Sigmoid colon (tissue), 7 donors: ENCODE measurements around the gene TOX3. TPM values are rescaled to one million over a fixed set of nuclear protein-coding genes. Genes with fewer than 3 reads are reported as not detected.

Source experiments
- DNase-seq: peaks from one replicate; pipeline ENCODE4 v3.0.0-alpha.2; 2019
- H3K27ac ChIP-seq, 4 donors: fragments of 200-600 bp; sonication (generic); one replicate each; pipeline ENCODE4 v1.5.1; 2016 to 2019; ENCODE audit warnings: mild to moderate bottlenecking in 1 of 4
- H3K27me3 ChIP-seq, 3 donors: fragments of 200-600 bp; sonication (generic); one replicate each; pipeline ENCODE4 v1.5.1; 2019; ENCODE audit warnings: mild to moderate bottlenecking in 1 of 3
- H3K36me3 ChIP-seq, 4 donors: fragments of 200-600 bp; sonication (generic); one replicate each; pipeline ENCODE4 v1.5.1; 2016 to 2019
- H3K4me1 ChIP-seq, 4 donors: fragments of 200-600 bp; sonication (generic); one replicate each; pipeline ENCODE4 v1.5.1; 2017 to 2019
- H3K4me3 ChIP-seq, 4 donors: fragments of 200-600 bp; sonication (generic); one replicate each; pipeline ENCODE4 v1.5.1; 2017 to 2019; ENCODE audit warnings: mild to moderate bottlenecking in 2 of 4, moderate library complexity in 1 of 4
- H3K9me3 ChIP-seq, 4 donors: fragments of 200-600 bp in 3 of 4; sonication (generic) in 3 of 4; one replicate each; pipeline versions ENCODE4 v1.5.1 to v1.6.1; 2013 to 2019
- EP300 ChIP-seq, 4 donors: sonication (generic); formaldehyde crosslinking; IDR thresholded peaks; one replicate each; pipeline ENCODE4 v1.6.1; 2017; ENCODE audit warnings: antibody characterized with exemption in 4 of 4
- POLR2A ChIP-seq, 2 donors: fragments of 450-650 bp; IDR thresholded peaks; one replicate each; pipeline ENCODE4 v1.6.1; 2016; ENCODE audit warnings: antibody characterized with exemption in 2 of 2, mild to moderate bottlenecking in 2 of 2, moderate library complexity in 2 of 2
- POLR2AphosphoS5 ChIP-seq, 4 donors: sonication (generic); formaldehyde crosslinking; IDR thresholded peaks; one replicate each; pipeline ENCODE4 v1.6.1; 2017; ENCODE audit warnings: antibody characterized with exemption in 4 of 4
- WGBS, 2 donors: extraction: QIAGEN DNeasy Blood & Tissue Kit; methylation state at CpG; one replicate each; pipeline ENCODE4 v1.1.7; 2013; 5-methylcytosine and 5-hydroxymethylcytosine counted together
- intact Hi-C: fragments of 100-400 bp; cut with DNase I; formaldehyde crosslinking; loops from one replicate; pipeline ENCODE4 v1.15.1; 2023
- polyA plus RNA-seq, 3 donors: library from polyadenylated mRNA; stranded (reverse); fragments of 200-250 nt; gene quantifications; one replicate each; pipeline ENCODE4 v1.2.3, GENCODE V29; 2013
- total RNA-seq, 4 donors: library from RNA; depleted of rRNA; stranded (reverse); fragments of >200 nt; gene quantifications; one replicate each; pipeline ENCODE4 v1.1.0, GENCODE V29; 2016
- TF ChIP-seq, protein P1 (sequence below), 4 experiments: fragments of 450-650 bp in 3 of 4; fragments of 200-600 bp in 1 of 4; IDR thresholded peaks; one replicate each; pipeline ENCODE4 v1.5.1; 2016 to 2019; ENCODE audit warnings: antibody characterized with exemption in 4 of 4, mild to moderate bottlenecking in 3 of 4, moderate library complexity in 2 of 4
- donor health status: healthy with polysubstance abuse.
- donor health status: Bipolar disorder and iron deficiency.
- donor health status: healthy.

Gene TOX3
- total and polyA plus RNA-seq, 7 donors = 0.28 to 18.0 (median 7.1) TPM; not detected in 1

DNA sequence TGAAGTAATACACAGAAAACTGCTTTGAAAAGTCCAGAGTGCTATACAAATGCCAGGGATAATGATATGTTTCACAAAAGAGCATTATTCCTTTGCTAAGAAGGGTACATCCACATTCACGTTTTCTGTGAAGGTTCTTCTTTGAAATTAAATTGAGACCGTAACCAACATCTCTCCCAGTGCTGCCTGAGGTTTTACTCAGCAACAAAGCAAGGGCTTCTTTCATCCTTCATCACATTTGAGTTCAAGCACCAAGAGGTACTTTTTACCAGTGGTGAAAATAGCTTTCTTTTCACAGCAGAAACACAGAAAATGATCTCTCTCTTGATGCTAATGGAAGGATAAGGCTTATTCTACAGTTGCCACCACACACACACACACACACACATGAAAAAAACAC lies 113.3 kb downstream of the TOX3 start:
- H3K27me3 ChIP-seq = no peaks in the 10 kb centered on the region
- DNase-seq = no peak
- 50 to 70% methylated on average over 2 of the region's 2 CpGs for WGBS, 2 donors
- no peaks in the 10 kb centered on the region for H3K4me1 ChIP-seq
- intact Hi-C loops = no loop called here
- no peak overlapping the region for H3K4me3 ChIP-seq
- no peaks in the 10 kb centered on the region for H3K36me3 ChIP-seq
- TF ChIP-seq EP300 (IDR thresholded peaks at IDR 0.05) (no peak), POLR2A (IDR thresholded peaks at IDR 0.05) (no peak), POLR2AphosphoS5 (IDR thresholded peaks at IDR 0.05) (no peak)
- TF ChIP-seq, protein P1, sequence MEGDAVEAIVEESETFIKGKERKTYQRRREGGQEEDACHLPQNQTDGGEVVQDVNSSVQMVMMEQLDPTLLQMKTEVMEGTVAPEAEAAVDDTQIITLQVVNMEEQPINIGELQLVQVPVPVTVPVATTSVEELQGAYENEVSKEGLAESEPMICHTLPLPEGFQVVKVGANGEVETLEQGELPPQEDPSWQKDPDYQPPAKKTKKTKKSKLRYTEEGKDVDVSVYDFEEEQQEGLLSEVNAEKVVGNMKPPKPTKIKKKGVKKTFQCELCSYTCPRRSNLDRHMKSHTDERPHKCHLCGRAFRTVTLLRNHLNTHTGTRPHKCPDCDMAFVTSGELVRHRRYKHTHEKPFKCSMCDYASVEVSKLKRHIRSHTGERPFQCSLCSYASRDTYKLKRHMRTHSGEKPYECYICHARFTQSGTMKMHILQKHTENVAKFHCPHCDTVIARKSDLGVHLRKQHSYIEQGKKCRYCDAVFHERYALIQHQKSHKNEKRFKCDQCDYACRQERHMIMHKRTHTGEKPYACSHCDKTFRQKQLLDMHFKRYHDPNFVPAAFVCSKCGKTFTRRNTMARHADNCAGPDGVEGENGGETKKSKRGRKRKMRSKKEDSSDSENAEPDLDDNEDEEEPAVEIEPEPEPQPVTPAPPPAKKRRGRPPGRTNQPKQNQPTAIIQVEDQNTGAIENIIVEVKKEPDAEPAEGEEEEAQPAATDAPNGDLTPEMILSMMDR (IDR thresholded peaks at IDR 0.05) = no peak
- no peak overlapping the region for H3K27ac ChIP-seq
- H3K9me3 ChIP-seq = no peaks in the 10 kb centered on the region

- TF ChIP-seq, protein P1 (IDR thresholded peaks at IDR 0.05) = no peak
- TF ChIP-seq EP300 (IDR thresholded peaks at IDR 0.05) = no peak
- no peak for TF ChIP-seq POLR2A (IDR thresholded peaks at IDR 0.05)
- no peak for TF ChIP-seq POLR2AphosphoS5 (IDR thresholded peaks at IDR 0.05)
- Histone ChIP-seq H3K4me1 (peaks cover 0 to 10% (median 4%) of the 10 kb centered on the region in 4 donors), H3K27ac (no peak overlapping the region), H3K27me3 (no peaks in the 10 kb centered on the region), H3K36me3 (no peaks in the 10 kb centered on the region), H3K9me3 (no peaks in the 10 kb centered on the region), H3K4me3 (no peak overlapping the region)
- no peak for DNase-seq
- intact Hi-C loops = no loop called here
- 97% methylated on average over 2 of the region's 2 CpGs for WGBS, 2 donors
Observed at GRCh38 chr16:52424591-52424990, 122.4 kb downstream of the TOX3 start.

GRCh38 chr16:52422307-52422706 lies 124.6 kb downstream of the TOX3 start:
- 87 to 94% methylated on average over 1 of the region's 1 CpG for WGBS, 2 donors

GRCh38 chr16:52418201-52418600 lies 128.7 kb downstream of the TOX3 start:
- DNase-seq = no peak
- intact Hi-C loops = no loop called here
- H3K27ac ChIP-seq = no peak overlapping the region
- H3K36me3 ChIP-seq = no peaks in the 10 kb centered on the region
- TF ChIP-seq POLR2AphosphoS5 (IDR thresholded peaks at IDR 0.05) (no peak), EP300 (IDR thresholded peaks at IDR 0.05) (no peak), POLR2A (IDR thresholded peaks at IDR 0.05) (no peak)
- TF ChIP-seq, protein P1 (IDR thresholded peaks at IDR 0.05) = no peak
- H3K27me3 ChIP-seq = no peaks in the 10 kb centered on the region
- no peaks in the 10 kb centered on the region for H3K9me3 ChIP-seq
- WGBS, 2 donors = 66 to 70% methylated on average over 3 of the region's 3 CpGs
- H3K4me1 ChIP-seq = peaks cover 0 to 10% (median 4%) of the 10 kb centered on the region in 4 donors
- no peak overlapping the region for H3K4me3 ChIP-seq

More at GRCh38 chr16:52422307-52422706, 124.6 kb downstream of the TOX3 start:
- intact Hi-C loops = no loop called here
- no peaks in the 10 kb centered on the region for H3K9me3 ChIP-seq
- no peak for DNase-seq
- no peaks in the 10 kb centered on the region for H3K27me3 ChIP-seq
- no peak overlapping the region for H3K27ac ChIP-seq
- TF ChIP-seq POLR2AphosphoS5 (IDR thresholded peaks at IDR 0.05) (no peak), EP300 (IDR thresholded peaks at IDR 0.05) (no peak), POLR2A (IDR thresholded peaks at IDR 0.05) (no peak)
- TF ChIP-seq, protein P1 (IDR thresholded peaks at IDR 0.05) = no peak
- H3K4me1 ChIP-seq = peaks cover 0 to 10% (median 4%) of the 10 kb centered on the region in 4 donors
- no peaks in the 10 kb centered on the region for H3K36me3 ChIP-seq
- no peak overlapping the region for H3K4me3 ChIP-seq

GRCh38 chr16:52416888-52417287 lies 130.1 kb downstream of the TOX3 start:
- H3K27me3 ChIP-seq = no peaks in the 10 kb centered on the region
- H3K27ac ChIP-seq = no peak overlapping the region
- 81 to 98% methylated on average over 1 of the region's 1 CpG for WGBS, 2 donors
- no peak overlapping the region for H3K4me3 ChIP-seq
- intact Hi-C loops = no loop called here
- no peak for DNase-seq
- no peaks in the 10 kb centered on the region for H3K36me3 ChIP-seq
- no peaks in the 10 kb centered on the region for H3K9me3 ChIP-seq
- TF ChIP-seq, protein P1 (IDR thresholded peaks at IDR 0.05) = no peak
- TF ChIP-seq POLR2A (IDR thresholded peaks at IDR 0.05) = no peak
- TF ChIP-seq POLR2AphosphoS5 (IDR thresholded peaks at IDR 0.05) = no peak
- no peak for TF ChIP-seq EP300 (IDR thresholded peaks at IDR 0.05)
- H3K4me1 ChIP-seq = peaks cover 0 to 2% (median under 1%) of the 10 kb centered on the region in 4 donors
